Adipose tissue (tissue), 3 donors: ENCODE measurements around the gene GMPR2. TPM values are rescaled to one million over a fixed set of nuclear protein-coding genes. Genes with fewer than 3 reads are reported as not detected.

Experiments used
- polyA plus RNA-seq, 3 donors: library from polyadenylated mRNA; stranded (reverse); fragments of 200-250 nt; gene quantifications; one replicate each; pipeline ENCODE4 v1.2.3, GENCODE V29; 2013
- donor health status: healthy with polysubstance abuse.
- donor health status: Bipolar disorder and iron deficiency.
- donor health status: healthy.

GMPR2 gene
- polyA plus RNA-seq, 3 donors = 37.3 to 52.7 (median 52.0) TPM

Other genes starting within 250 kb of the GMPR2 start
- gene DHRS4L2, start 244.0 kb upstream of the GMPR2 start, polyA plus RNA-seq = 10 to 100 TPM; 21.3 to 51.4 (median 26.8) TPM
- under 1 TPM; 0.10 to 0.56 (median 0.52) TPM for gene CARMIL3, start 180.9 kb upstream of the GMPR2 start, polyA plus RNA-seq
- gene CPNE6, start 161.4 kb upstream of the GMPR2 start, polyA plus RNA-seq = under 1 TPM in 1 of 3 donors, not detected in 2; 0.01 TPM
- gene PCK2, start 138.6 kb upstream of the GMPR2 start, polyA plus RNA-seq = 10 to 100 TPM; 22.0 to 75.5 (median 29.5) TPM
- 10 to 100 TPM; 27.7 to 65.1 (median 35.6) TPM for gene DCAF11, start 118.2 kb upstream of the GMPR2 start, polyA plus RNA-seq
- gene NRL, start 118.0 kb upstream of the GMPR2 start, polyA plus RNA-seq = 1 to 10 TPM; 1.5 to 1.7 (median 1.6) TPM
- 1 to 10 TPM in 1 of 3 donors, under 1 TPM in 1, not detected in 1; 0.61 to 4.6 TPM for gene FITM1, start 102.3 kb upstream of the GMPR2 start, polyA plus RNA-seq
- gene PSME1, start 96.7 kb upstream of the GMPR2 start, polyA plus RNA-seq = 100 to 1,000 TPM in 2 of 3 donors, 10 to 100 TPM in 1; 98.0 to 228 (median 151) TPM
- gene EMC9, start 91.3 kb upstream of the GMPR2 start, polyA plus RNA-seq = 10 to 100 TPM; 16.3 to 17.3 (median 17.2) TPM
- gene PSME2, start 86.3 kb upstream of the GMPR2 start, polyA plus RNA-seq = 100 to 1,000 TPM in 2 of 3 donors, 10 to 100 TPM in 1; 73.7 to 193 (median 107) TPM
- gene RNF31, start 85.4 kb upstream of the GMPR2 start, polyA plus RNA-seq = 10 to 100 TPM; 36.9 to 49.6 (median 39.3) TPM
- gene IRF9, start 71.7 kb upstream of the GMPR2 start, polyA plus RNA-seq = 10 to 100 TPM; 36.3 to 79.1 (median 42.5) TPM
- 10 to 100 TPM in 1 of 3 donors, 1 to 10 TPM in 2; 3.9 to 19.8 (median 9.4) TPM for gene REC8, start 60.8 kb upstream of the GMPR2 start, polyA plus RNA-seq
- 10 to 100 TPM; 11.7 to 36.1 (median 26.7) TPM for gene IPO4, start 44.1 kb upstream of the GMPR2 start, polyA plus RNA-seq
- gene TM9SF1, start 37.5 kb upstream of the GMPR2 start, polyA plus RNA-seq = 10 to 100 TPM; 13.6 to 44.0 (median 37.7) TPM
- under 1 TPM in 2 of 3 donors, not detected in 1; 0.05 to 0.06 TPM for gene TSSK4, start 27.2 kb upstream of the GMPR2 start, polyA plus RNA-seq
- 100 to 1,000 TPM in 1 of 3 donors, 10 to 100 TPM in 2; 59.6 to 108 (median 85.4) TPM for gene CHMP4A, start 19.4 kb upstream of the GMPR2 start, polyA plus RNA-seq
- 10 to 100 TPM; 17.7 to 47.6 (median 21.9) TPM for gene MDP1, start 16.9 kb upstream of the GMPR2 start, polyA plus RNA-seq
- 100 to 1,000 TPM in 2 of 3 donors, 10 to 100 TPM in 1; 82.9 to 296 (median 245) TPM for gene NEDD8, start 562 bp upstream of the GMPR2 start, polyA plus RNA-seq
- gene TINF2, start 9.7 kb downstream of the GMPR2 start, polyA plus RNA-seq = 10 to 100 TPM; 35.3 to 58.9 (median 49.3) TPM
- 1 to 10 TPM; 2.5 to 4.6 (median 3.3) TPM for gene TGM1, start 30.2 kb downstream of the GMPR2 start, polyA plus RNA-seq
- gene RABGGTA, start 38.7 kb downstream of the GMPR2 start, polyA plus RNA-seq = 10 to 100 TPM; 20.7 to 27.0 (median 23.0) TPM
- 10 to 100 TPM; 11.3 to 26.4 (median 14.8) TPM for gene DHRS1, start 66.9 kb downstream of the GMPR2 start, polyA plus RNA-seq
- 10 to 100 TPM in 2 of 3 donors, 1 to 10 TPM in 1; 6.8 to 11.6 (median 11.0) TPM for gene NOP9, start 66.9 kb downstream of the GMPR2 start, polyA plus RNA-seq
- 10 to 100 TPM; 10.3 to 18.0 (median 10.6) TPM for gene CIDEB, start 75.0 kb downstream of the GMPR2 start, polyA plus RNA-seq
- 1 to 10 TPM in 2 of 3 donors, under 1 TPM in 1; 0.79 to 5.9 (median 2.6) TPM for gene LTB4R2, start 77.2 kb downstream of the GMPR2 start, polyA plus RNA-seq
- 10 to 100 TPM in 1 of 3 donors, 1 to 10 TPM in 2; 5.1 to 13.3 (median 6.2) TPM for gene LTB4R, start 78.6 kb downstream of the GMPR2 start, polyA plus RNA-seq
- gene ADCY4, start 102.1 kb downstream of the GMPR2 start, polyA plus RNA-seq = 100 to 1,000 TPM in 1 of 3 donors, 10 to 100 TPM in 1, 1 to 10 TPM in 1; 8.7 to 107 (median 56.4) TPM
- gene RIPK3, start 107.1 kb downstream of the GMPR2 start, polyA plus RNA-seq = 10 to 100 TPM in 1 of 3 donors, 1 to 10 TPM in 2; 7.2 to 15.0 (median 8.4) TPM
- gene NFATC4, start 135.3 kb downstream of the GMPR2 start, polyA plus RNA-seq = 100 to 1,000 TPM in 1 of 3 donors, 10 to 100 TPM in 2; 12.2 to 166 (median 39.6) TPM
- 1 to 10 TPM; 2.7 to 7.6 (median 3.8) TPM for gene NYNRIN, start 166.1 kb downstream of the GMPR2 start, polyA plus RNA-seq
- 1 to 10 TPM in 2 of 3 donors, under 1 TPM in 1; 0.89 to 4.3 (median 3.0) TPM for gene CBLN3, start 196.7 kb downstream of the GMPR2 start, polyA plus RNA-seq
- 10 to 100 TPM; 17.9 to 29.2 (median 24.5) TPM for gene KHNYN, start 197.0 kb downstream of the GMPR2 start, polyA plus RNA-seq
- gene SDR39U1, start 209.8 kb downstream of the GMPR2 start, polyA plus RNA-seq = 10 to 100 TPM; 41.0 to 59.4 (median 48.7) TPM